KOPT-K1 (cell line): ENCODE measurements around the gene POLL.
"Not testable (repeated sequence)": the region's sequence is repeated elsewhere in the genome, so short reads cannot be mapped to it uniquely, and the experiment has no call there.

Experiments
- H3K27ac ChIP-seq: fragments of 200-600 bp; sonication (generic); 2 replicates; pipeline ENCODE4 v1.5.1; 2016; ENCODE audit warnings: antibody characterized with exemption, mild to moderate bottlenecking, low read depth, low read length; ENCODE audit not compliant: poor library complexity, severe bottlenecking
- H3K36me3 ChIP-seq: fragments of 200-600 bp; sonication (generic); 2 replicates; pipeline ENCODE4 v1.5.1; 2017; ENCODE audit warnings: antibody characterized with exemption, mild to moderate bottlenecking, low read length, moderate library complexity; ENCODE audit not compliant: insufficient read depth
- H3K9me3 ChIP-seq: fragments of 200-600 bp; sonication (generic); 2 replicates; pipeline ENCODE4 v1.5.1; 2017; ENCODE audit warnings: antibody characterized with exemption, low read length, mild to moderate bottlenecking; ENCODE audit not compliant: insufficient read depth, poor library complexity, severe bottlenecking

POLL gene

DNA sequence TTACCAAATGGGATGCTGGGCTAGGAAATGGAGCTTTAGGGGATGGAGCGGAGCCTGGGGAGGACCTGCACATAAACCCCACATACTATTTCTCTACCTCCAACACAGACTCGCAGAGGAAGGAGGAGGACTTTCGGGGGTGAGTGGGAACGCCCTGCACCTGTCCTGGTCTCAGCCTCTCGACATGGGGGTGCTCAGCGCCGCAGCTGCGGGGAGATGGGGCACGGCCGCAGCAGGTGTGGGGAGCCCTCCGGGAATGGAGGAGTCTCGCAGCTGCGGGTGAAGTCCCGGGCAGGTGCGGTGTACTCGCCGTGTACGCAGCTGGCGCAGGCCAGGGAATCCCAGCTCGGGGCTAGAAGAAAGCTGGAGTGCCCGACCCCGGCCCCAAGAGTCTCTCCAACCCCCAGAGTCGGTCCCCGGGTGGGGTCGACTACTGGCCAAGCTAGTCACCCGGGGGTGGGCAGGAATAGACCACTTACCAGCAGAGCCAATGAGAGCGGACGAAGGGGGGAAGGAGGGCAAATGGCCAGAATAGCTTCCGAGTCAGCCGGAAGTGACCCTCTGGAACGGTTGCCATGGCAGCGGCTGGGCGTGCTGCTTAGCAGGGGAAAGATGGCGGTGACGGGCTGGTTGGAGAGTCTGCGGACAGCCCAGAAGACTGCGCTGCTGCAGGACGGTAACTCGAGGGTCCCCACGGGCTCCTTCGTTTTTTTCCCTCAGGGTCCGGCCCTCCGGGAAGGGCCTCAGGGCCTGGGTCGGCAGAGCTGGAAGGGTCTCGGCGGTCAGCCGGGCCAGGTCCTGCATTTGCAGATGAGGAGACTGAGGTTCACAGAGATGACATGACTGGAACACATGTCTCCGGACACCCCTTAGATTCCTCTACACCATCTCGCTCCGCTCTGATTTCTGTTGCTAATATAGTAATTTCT lies at the start of gene POLL, which contains the start of gene DPCD:
TSS of gene POLL (minus strand) at position 533 of the 929 bp plus-strand sequence. CDS start 897 bp downstream, outside the sequence.
TSS of gene DPCD (plus strand) at position 597 of the 929 bp plus-strand sequence. CDS start at position 613, 16 bp downstream.
- Histone ChIP-seq H3K9me3 (no peaks in the 10 kb centered on the region), H3K36me3 (no peaks in the 10 kb centered on the region), H3K27ac (no peak within 1 kb of the TSS)

GRCh38 chr10:101633510-101633909 lies 45.5 kb upstream of the POLL start:
- not testable (repeated sequence) for H3K9me3 ChIP-seq, H3K27ac ChIP-seq
- peaks cover 46% of the 10 kb centered on the region for H3K36me3 ChIP-seq

GRCh38 chr10:101631821-101632475 lies 43.9 kb upstream of the POLL start:
- H3K36me3 ChIP-seq = peaks cover 47% of the 10 kb centered on the region
- H3K9me3 ChIP-seq = no peaks in the 10 kb centered on the region
- H3K27ac ChIP-seq = no peak overlapping the region

DNA sequence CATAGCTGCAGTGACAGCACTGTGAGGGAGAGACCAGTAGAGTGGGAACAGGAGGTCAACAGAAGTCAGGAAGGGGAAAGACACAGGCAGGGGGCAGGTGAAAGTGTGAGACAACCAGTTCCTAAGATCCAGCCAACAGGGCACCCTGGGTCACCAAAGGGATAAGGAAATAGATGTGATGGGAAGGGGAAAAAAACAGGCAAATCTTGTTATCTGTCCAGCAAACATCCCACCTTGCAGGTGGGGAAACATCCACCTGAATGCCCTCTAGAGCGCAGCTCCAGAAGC lies 42.5 kb upstream of the POLL start:
- Histone ChIP-seq H3K27ac (no peak overlapping the region), H3K36me3 (peaks cover 46% of the 10 kb centered on the region), H3K9me3 (no peaks in the 10 kb centered on the region)

DNA sequence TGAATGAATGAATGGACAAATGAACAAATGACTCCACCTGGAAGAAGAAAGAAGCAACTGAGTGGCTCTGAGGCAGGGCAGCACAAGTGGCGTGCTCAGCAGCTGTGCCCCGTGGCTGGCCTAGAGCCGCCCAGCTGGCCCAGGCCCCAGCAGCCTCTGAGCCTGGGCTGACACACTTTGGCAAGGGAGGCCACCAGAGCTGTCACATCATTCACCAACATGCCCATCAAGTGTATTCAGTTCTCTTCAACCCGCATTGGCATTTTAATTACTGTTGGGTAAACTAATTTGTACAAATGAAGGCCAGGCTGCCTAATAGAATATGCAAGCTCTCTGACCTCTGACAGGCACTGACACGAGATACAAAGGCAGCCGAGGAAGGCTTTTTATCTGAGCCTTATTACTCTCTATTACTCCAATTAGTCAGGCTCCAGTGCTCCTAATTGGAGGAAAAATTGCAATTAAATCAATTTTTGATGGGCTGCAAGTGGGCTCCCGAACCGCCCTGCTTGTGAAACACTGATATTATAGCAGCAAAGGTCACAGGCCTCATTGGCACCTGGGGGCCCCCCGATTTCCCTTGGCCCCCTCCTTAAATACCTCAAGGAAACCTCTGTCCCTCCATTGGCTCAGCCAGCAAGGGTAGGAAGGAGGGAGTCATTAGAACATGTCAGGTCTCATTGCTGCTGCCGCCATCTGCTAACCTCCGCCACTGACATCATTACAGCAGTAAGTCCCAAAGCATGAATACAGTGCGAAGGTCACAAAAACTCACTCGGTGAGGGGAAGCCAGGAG lies 42.0 kb upstream of the POLL start:
- Histone ChIP-seq H3K36me3 (peaks cover 46% of the 10 kb centered on the region), H3K27ac (no peak overlapping the region), H3K9me3 (no peaks in the 10 kb centered on the region)

DNA sequence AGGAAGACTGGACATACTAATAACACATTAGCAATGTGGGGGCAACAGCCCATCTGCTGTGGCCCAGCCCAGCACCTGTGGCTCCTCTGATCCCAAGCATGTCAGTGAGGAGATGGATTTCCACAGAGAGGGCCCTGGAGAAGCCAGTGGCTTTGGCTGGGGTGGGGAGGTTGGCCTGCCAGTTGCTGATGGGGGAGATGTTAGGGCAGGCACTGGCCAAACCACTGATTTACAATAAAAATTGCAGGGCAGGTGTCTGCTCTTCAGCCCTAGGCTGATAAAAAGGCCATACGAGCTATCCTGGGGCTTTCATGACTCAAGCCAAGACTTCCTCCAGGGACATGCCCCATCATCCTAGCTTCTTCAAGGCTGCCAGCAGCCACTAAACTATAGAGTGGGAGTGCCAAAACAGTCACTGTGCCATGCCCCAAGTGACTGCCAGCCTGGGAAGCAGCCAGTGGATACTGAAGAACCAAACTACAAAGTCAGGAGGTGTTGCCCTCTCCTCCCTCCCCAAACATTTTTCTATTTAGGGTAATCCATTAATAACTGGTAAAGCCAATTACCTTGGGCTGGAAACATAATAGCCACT lies 37.9 kb upstream of the POLL start:
- H3K36me3 ChIP-seq = peaks cover 72% of the 10 kb centered on the region
- H3K9me3 ChIP-seq = no peaks in the 10 kb centered on the region
- H3K27ac ChIP-seq = no peak overlapping the region

DNA sequence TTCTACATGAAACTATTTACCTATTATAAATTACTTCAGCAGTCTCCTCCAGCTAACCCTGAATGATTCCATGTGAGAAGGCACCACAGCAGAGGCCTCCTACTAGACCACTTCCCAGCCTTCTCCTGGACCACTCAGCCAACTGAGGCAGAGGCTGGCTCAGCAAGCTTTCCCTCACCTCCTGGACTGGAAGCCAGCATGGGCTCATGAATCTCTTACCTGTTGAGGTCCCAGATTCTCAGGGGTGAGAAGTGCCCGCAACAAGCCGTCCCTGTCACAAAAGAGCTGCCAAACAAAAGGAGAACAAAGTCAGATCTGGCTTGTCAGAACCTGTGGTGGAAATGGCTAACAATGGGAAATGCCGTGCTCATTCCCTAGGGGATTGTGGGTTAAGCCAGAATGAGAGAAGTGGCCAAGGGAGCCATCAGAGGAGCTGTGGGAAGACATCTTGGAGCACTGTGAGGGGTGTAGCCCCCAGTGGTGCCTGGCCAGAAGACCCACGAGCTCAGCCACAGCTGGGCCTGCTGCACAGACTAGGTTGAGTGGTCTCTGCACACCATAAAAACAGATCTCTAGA lies 36.6 kb upstream of the POLL start:
- Histone ChIP-seq H3K27ac (no peak overlapping the region), H3K36me3 (peaks cover 72% of the 10 kb centered on the region), H3K9me3 (no peaks in the 10 kb centered on the region)

- peaks cover 77% of the 10 kb centered on the region for H3K36me3 ChIP-seq
Measured at GRCh38 chr10:101623528-101623927, 35.5 kb upstream of the POLL start.

DNA sequence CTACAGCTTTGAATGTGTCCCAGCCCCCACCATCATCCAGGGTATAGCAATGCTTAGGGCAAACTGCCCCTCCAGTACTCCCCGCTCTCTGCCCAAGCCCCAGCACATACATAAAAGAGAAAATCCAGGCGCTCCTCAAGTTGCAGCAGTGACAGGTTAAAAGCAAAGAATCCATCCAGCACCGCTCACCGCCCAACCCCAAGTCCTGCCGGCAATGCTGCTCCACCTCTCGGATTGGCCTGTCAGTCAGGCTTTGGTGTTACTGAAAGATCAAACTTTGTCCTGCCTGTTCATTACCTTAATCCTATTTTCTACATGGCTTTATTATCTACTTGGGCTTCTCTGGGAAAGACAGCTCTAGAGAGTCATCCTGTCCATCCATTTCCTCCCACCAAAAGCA lies 31.9 kb upstream of the POLL start:
- peaks cover 89% of the 10 kb centered on the region for H3K36me3 ChIP-seq
- no peak overlapping the region for H3K27ac ChIP-seq
- H3K9me3 ChIP-seq = no peaks in the 10 kb centered on the region

More at GRCh38 chr10:101623528-101623927, 35.5 kb upstream of the POLL start:
- Histone ChIP-seq H3K27ac (no peak overlapping the region), H3K9me3 (no peaks in the 10 kb centered on the region)

DNA sequence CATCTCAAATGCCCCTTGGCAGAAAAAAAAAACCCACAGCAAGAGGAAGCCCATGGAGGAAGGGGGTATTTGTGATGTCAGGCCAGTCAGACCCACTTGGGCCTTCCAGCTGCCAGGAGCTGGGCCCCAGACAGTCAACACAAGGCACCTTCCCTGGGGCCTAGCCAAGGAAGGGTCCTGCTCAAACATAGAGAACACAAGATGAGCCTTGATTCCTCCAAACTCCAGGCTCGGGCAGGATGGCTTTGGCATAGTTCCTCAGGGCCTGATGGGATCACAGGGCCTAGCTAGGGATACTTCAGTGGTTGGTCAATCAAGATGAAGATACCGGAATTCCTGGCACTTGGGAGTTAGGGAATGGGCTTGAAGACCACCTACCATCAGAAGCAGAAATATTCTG lies 30.8 kb upstream of the POLL start:
- Histone ChIP-seq H3K27ac (no peak overlapping the region), H3K36me3 (peaks cover 78% of the 10 kb centered on the region)

GRCh38 chr10:101617824-101618568 lies 29.9 kb upstream of the POLL start:
- H3K36me3 ChIP-seq = peaks cover 69% of the 10 kb centered on the region
- no peaks in the 10 kb centered on the region for H3K9me3 ChIP-seq
- H3K27ac ChIP-seq = no peak overlapping the region

More for the DNA sequence above, 30.8 kb upstream of the POLL start:
- no peaks in the 10 kb centered on the region for H3K9me3 ChIP-seq

DNA sequence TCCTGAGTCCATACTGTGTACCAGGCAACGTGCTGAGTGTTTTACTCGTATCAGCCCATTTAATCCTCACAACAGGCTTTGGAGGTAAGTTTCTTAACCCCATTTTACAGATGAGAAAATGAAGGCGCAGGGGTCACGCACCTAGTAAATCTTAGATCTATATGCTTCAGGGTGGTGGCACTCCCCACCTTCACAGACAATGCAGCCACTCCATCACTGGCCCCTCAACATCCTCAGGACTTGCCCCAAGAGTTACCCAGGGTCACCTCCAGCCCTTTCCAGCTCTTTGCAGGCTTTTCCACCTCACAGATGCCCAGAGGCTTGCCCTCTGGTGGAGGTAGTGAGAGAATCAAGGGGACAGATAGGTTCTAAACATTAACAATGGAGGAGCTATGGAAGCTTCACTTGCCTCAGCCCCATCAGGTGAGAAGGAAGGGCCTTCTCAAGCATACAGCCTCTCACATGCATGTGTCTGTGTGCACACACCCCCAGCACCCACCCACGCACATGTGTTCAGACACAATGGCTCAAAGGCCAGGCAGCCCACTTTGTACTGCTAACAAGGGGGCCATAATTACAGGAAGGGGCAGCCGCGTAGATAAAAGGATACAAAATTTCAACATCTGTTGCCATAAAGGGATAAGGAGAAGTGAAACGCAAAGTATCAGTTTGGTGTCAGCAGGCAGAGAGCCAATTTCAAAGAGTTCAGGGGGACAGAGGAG lies 29.2 kb upstream of the POLL start:
- Histone ChIP-seq H3K9me3 (no peaks in the 10 kb centered on the region), H3K27ac (no peak overlapping the region), H3K36me3 (peaks cover 64% of the 10 kb centered on the region)

DNA sequence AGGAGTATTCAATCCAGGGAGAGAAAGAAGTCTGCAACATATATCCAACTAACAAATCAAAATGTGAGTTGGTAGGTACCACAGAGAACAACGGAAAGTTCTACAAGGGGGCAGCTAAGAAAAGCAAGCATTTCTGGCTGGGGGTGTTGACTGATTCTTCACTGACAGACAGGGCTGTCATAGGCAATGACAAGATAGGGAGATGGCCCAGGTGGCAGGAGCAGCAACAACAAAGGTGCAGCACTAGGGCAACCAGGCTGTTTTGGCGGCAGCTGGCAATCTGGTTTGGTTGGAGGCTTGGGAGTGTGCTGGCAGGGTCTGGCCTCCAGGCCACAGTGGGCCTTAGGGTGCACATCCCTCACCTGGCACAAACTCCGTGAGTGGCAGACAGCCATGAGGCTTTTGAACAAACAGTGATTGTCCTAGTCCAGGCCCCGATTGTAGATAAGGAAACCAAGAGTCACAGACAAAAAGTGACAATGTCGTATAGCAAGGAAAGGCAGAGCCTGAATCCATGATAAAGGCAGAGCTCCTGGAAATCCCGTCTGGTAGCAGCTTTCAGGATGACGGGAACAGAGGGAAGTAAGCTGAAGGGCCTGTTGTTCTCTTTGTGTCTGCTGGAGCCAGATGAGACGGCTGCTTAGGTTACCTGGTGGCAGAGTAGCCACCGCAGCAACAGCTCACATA lies 28.5 kb upstream of the POLL start:
- Histone ChIP-seq H3K9me3 (no peaks in the 10 kb centered on the region), H3K27ac (no peak overlapping the region)

More for the DNA sequence above, 28.5 kb upstream of the POLL start:
- peaks cover 63% of the 10 kb centered on the region for H3K36me3 ChIP-seq
